Nephron progenitor cell (in vitro differentiated cells): ENCODE results near the gene ZMIZ1.

Source experiments
- DNase-seq: peaks from one replicate; pipeline ENCODE4 v3.0.0; 2021
- H3K27ac Mint-ChIP-seq: 2 replicates; pipeline ENCODE4 v1.8.0; 2021; ENCODE audit warnings: mild to moderate bottlenecking, moderate library complexity, mixed read lengths
- H3K27me3 Mint-ChIP-seq: 2 replicates; pipeline ENCODE4 v1.8.0; 2021; ENCODE audit warnings: mild to moderate bottlenecking, low read depth, mixed read lengths; ENCODE audit not compliant: poor library complexity
- H3K36me3 Mint-ChIP-seq: 2 replicates; pipeline ENCODE4 v1.8.0; 2021; ENCODE audit warnings: low read depth, mixed read lengths
- H3K4me1 Mint-ChIP-seq: 2 replicates; pipeline ENCODE4 v1.8.0; 2021; ENCODE audit warnings: mixed read lengths
- H3K4me3 Mint-ChIP-seq: 2 replicates; pipeline ENCODE4 v1.8.0; 2021; ENCODE audit warnings: mild to moderate bottlenecking, moderate library complexity, mixed read lengths
- H3K9me3 Mint-ChIP-seq: 2 replicates; pipeline ENCODE4 v1.8.0; 2021; ENCODE audit warnings: mild to moderate bottlenecking, moderate library complexity, mixed read lengths
- CTCF ChIP-seq: fragments of 200-600 bp; sonication (generic); IDR thresholded peaks from 2 replicates; pipeline ENCODE4 v1.5.0; 2021; ENCODE audit warnings: antibody characterized with exemption

ZMIZ1 gene

GRCh38 chr10:79319115-79319771 is 250.5 kb downstream of the ZMIZ1 start:
- peaks cover 12% of the 10 kb centered on the region for H3K36me3 Mint-ChIP-seq
- DNase-seq = no peak
- peaks cover 7% of the 10 kb centered on the region for H3K27me3 Mint-ChIP-seq
- no peak overlapping the region for H3K27ac Mint-ChIP-seq
- H3K4me1 Mint-ChIP-seq = peaks cover 40% of the 10 kb centered on the region
- H3K9me3 Mint-ChIP-seq = peaks cover 9% of the 10 kb centered on the region
- TF ChIP-seq CTCF = no peak
- H3K4me3 Mint-ChIP-seq = no peak overlapping the region

GRCh38 chr10:79320316-79320715 is 251.6 kb downstream of the ZMIZ1 start:
- H3K4me1 Mint-ChIP-seq = peaks cover 39% of the 10 kb centered on the region
- peaks cover 9% of the 10 kb centered on the region for H3K9me3 Mint-ChIP-seq
- peaks cover 7% of the 10 kb centered on the region for H3K27me3 Mint-ChIP-seq
- no peak overlapping the region for H3K27ac Mint-ChIP-seq
- H3K36me3 Mint-ChIP-seq = peaks cover 8% of the 10 kb centered on the region
- no peak for DNase-seq
- no peak for TF ChIP-seq CTCF
- H3K4me3 Mint-ChIP-seq = no peak overlapping the region

GRCh38 chr10:79320820-79321493 is 252.2 kb downstream of the ZMIZ1 start:
- Mint-ChIP-seq H3K27me3 (peaks cover 7% of the 10 kb centered on the region), H3K36me3 (peaks cover 1% of the 10 kb centered on the region), H3K27ac (no peak overlapping the region), H3K9me3 (peaks cover 9% of the 10 kb centered on the region), H3K4me1 (peaks cover 39% of the 10 kb centered on the region), H3K4me3 (no peak overlapping the region)
- no peak for DNase-seq
- no peak for TF ChIP-seq CTCF

DNA sequence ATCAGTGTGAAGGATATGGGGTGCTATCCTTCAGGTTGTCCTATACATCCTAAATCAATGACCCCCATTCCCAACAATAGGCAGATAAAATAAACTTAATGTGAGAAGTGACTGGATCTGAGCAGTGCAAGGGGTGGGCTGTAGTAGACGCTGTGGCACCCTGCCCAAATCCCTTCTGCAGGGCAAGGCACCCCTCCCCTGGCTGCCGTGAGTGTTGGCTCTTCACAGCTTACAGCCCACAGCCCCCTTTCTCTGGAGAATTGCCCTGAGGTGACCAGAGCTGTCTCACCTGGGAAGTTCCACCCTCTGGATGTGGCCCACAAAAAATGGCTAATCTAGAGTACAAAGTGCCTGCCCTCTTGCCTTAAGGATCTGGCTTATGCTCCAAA is 252.7 kb downstream of the ZMIZ1 start:
- Mint-ChIP-seq H3K27ac (no peak overlapping the region), H3K36me3 (no peaks in the 10 kb centered on the region), H3K27me3 (peaks cover 7% of the 10 kb centered on the region), H3K4me3 (no peak overlapping the region), H3K9me3 (peaks cover 9% of the 10 kb centered on the region), H3K4me1 (peaks cover 39% of the 10 kb centered on the region)
- no peak for DNase-seq
- no peak for TF ChIP-seq CTCF

DNA sequence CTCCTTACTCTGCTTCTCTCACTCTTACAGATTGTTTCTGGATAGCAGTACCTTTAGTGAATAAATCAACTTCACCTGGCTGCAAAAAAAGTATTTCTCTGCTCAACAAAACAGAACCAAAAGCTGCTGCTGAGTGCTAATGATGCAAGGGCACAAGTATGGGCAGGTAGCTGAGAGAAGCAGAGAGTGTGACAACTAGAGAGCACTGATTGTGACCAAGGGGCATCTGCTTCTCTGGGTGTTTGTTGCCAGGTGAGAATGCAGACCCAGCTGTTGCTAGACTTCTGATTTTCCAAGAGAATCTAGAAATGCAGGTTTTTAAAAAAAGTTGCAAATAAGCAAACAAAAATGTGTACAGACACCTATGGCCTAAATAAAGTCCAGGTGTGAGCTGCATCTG is 253.2 kb downstream of the ZMIZ1 start:
- peaks cover 9% of the 10 kb centered on the region for H3K9me3 Mint-ChIP-seq
- DNase-seq = no peak
- no peak overlapping the region for H3K27ac Mint-ChIP-seq
- no peak overlapping the region for H3K4me3 Mint-ChIP-seq
- H3K36me3 Mint-ChIP-seq = no peaks in the 10 kb centered on the region
- H3K27me3 Mint-ChIP-seq = peaks cover 7% of the 10 kb centered on the region
- TF ChIP-seq CTCF = no peak
- peaks cover 36% of the 10 kb centered on the region for H3K4me1 Mint-ChIP-seq
